Uterus (tissue), 4 donors: Measurements from ENCODE around the gene GABPB2. TPM values are rescaled to one million over a fixed set of nuclear protein-coding genes. Genes with fewer than 3 reads are reported as not detected.

Experiments
- DNase-seq, 2 donors: peaks; one replicate each; pipeline ENCODE4 v3.0.0-alpha.2; 2019 to 2020
- H3K27ac ChIP-seq, 2 donors: fragments of 200-600 bp; sonication (generic); 1 replicate in 1 of 2; 2 replicates in 1 of 2; pipeline ENCODE4 v1.5.1; 2016 to 2018
- H3K27me3 ChIP-seq, 2 donors: fragments of 200-600 bp; sonication (generic); one replicate each; pipeline ENCODE4 v1.5.1; 2018 to 2019; ENCODE audit warnings: control low read depth in 1 of 2
- H3K36me3 ChIP-seq, 2 donors: fragments of 200-600 bp; sonication (generic); one replicate each; pipeline ENCODE4 v1.5.1; 2019; ENCODE audit warnings: control low read depth in 1 of 2
- H3K4me1 ChIP-seq, 2 donors: fragments of 200-600 bp; sonication (generic); one replicate each; pipeline ENCODE4 v1.5.1; 2018 to 2019; ENCODE audit warnings: control low read depth in 1 of 2
- H3K4me3 ChIP-seq, 2 donors: fragments of 200-600 bp; sonication (generic); 1 replicate in 1 of 2; 2 replicates in 1 of 2; pipeline ENCODE4 v1.5.1; 2018 to 2019; ENCODE audit warnings: mild to moderate bottlenecking in 1 of 2
- H3K9me3 ChIP-seq, 2 donors: fragments of 200-600 bp; sonication (generic); one replicate each; pipeline ENCODE4 v1.5.1; 2019; ENCODE audit warnings: control low read depth in 1 of 2
- CTCF ChIP-seq, 4 experiments: fragments of 200-600 bp in 2 of 4; fragments of 450-650 bp in 2 of 4; sonication (generic) in 2 of 4; IDR thresholded peaks; one replicate each; pipeline ENCODE4 v1.5.1; 2016 to 2019; ENCODE audit warnings: antibody characterized with exemption in 4 of 4, mild to moderate bottlenecking in 2 of 4, moderate library complexity in 1 of 4
- POLR2A ChIP-seq, 2 donors: fragments of 450-650 bp; IDR thresholded peaks; one replicate each; pipeline ENCODE4 v1.6.1; 2016; ENCODE audit warnings: antibody characterized with exemption in 2 of 2, mild to moderate bottlenecking in 1 of 2, moderate library complexity in 1 of 2
- intact Hi-C: fragments of 100-400 bp; cut with DNase I; formaldehyde crosslinking; loops from one replicate; pipeline ENCODE4 v1.15.1; 2023; ENCODE audit warnings: low total_unique reads
- total RNA-seq, 4 donors: library from RNA; depleted of rRNA in 3 of 4; stranded (reverse); fragments of >200 nt in 3 of 4; gene quantifications; one replicate each; pipeline versions ENCODE4 v1.1.0 to v1.2.4, GENCODE V29; 2014 to 2023
- donor health status: DM: yes; HTN: yes; CAD: no.

The GABPB2 gene
- total RNA-seq, 4 donors from 2014 or later, result 7.4 to 285 (median 21.2) TPM

GRCh38 chr1:151098126-151098525 lies 27.6 kb downstream of the GABPB2 start:
- H3K27ac ChIP-seq, result no peak overlapping the region
- intact Hi-C loops, result no loop called here
- no peaks in the 10 kb centered on the region for H3K27me3 ChIP-seq
- H3K36me3 ChIP-seq, result no peaks in the 10 kb centered on the region
- no peaks in the 10 kb centered on the region for H3K4me1 ChIP-seq
- no peaks in the 10 kb centered on the region for H3K9me3 ChIP-seq
- DNase-seq, result no peak
- TF ChIP-seq POLR2A (IDR thresholded peaks at IDR 0.05), result no peak
- TF ChIP-seq CTCF (IDR thresholded peaks at IDR 0.05), result no peak
- no peak overlapping the region for H3K4me3 ChIP-seq

- Histone ChIP-seq H3K4me1 (no peaks in the 10 kb centered on the region), H3K27ac (no peak overlapping the region), H3K36me3 (no peaks in the 10 kb centered on the region), H3K27me3 (no peaks in the 10 kb centered on the region), H3K9me3 (no peaks in the 10 kb centered on the region), H3K4me3 (no peak overlapping the region)
- intact Hi-C loops, result loop anchor here (10.0 kb wide), 1 partner anchor 50 kb away; the partner anchor contains the start of gene TNFAIP8L2
- no peak for DNase-seq
- no peak for TF ChIP-seq CTCF (IDR thresholded peaks at IDR 0.05)
- TF ChIP-seq POLR2A (IDR thresholded peaks at IDR 0.05), result no peak
These were observed 34.1 kb downstream of the GABPB2 start for GRCh38 chr1:151104630-151105029.

- intact Hi-C loops, result loop anchor here (10.0 kb wide), 1 partner anchor 48 kb away; the partner anchor contains the start of gene TNFAIP8L2
- Histone ChIP-seq H3K27ac (no peak overlapping the region), H3K9me3 (no peaks in the 10 kb centered on the region), H3K4me1 (no peaks in the 10 kb centered on the region), H3K27me3 (no peaks in the 10 kb centered on the region), H3K4me3 (no peak overlapping the region), H3K36me3 (no peaks in the 10 kb centered on the region)
- TF ChIP-seq POLR2A (IDR thresholded peaks at IDR 0.05) (no peak), CTCF (IDR thresholded peaks at IDR 0.05) (no peak)
- no peak for DNase-seq
These were observed 36.3 kb downstream of the GABPB2 start for GRCh38 chr1:151106894-151107293.

GRCh38 chr1:151108331-151108730 lies 37.8 kb downstream of the GABPB2 start:
- intact Hi-C loops, result loop anchor here (10.0 kb wide), 1 partner anchor 46 kb away; the partner anchor contains the start of gene TNFAIP8L2
- TF ChIP-seq POLR2A (IDR thresholded peaks at IDR 0.05), result no peak
- TF ChIP-seq CTCF (IDR thresholded peaks at IDR 0.05), result no peak
- H3K4me1 ChIP-seq, result no peaks in the 10 kb centered on the region
- H3K27me3 ChIP-seq, result no peaks in the 10 kb centered on the region
- H3K27ac ChIP-seq, result no peak overlapping the region
- no peaks in the 10 kb centered on the region for H3K36me3 ChIP-seq
- no peaks in the 10 kb centered on the region for H3K9me3 ChIP-seq
- no peak overlapping the region for H3K4me3 ChIP-seq
- DNase-seq, result no peak

- TF ChIP-seq POLR2A (IDR thresholded peaks at IDR 0.05), result no peak
- no peak for TF ChIP-seq CTCF (IDR thresholded peaks at IDR 0.05)
- no peaks in the 10 kb centered on the region for H3K27me3 ChIP-seq
- no peak overlapping the region for H3K27ac ChIP-seq
- DNase-seq, result no peak
- no peaks in the 10 kb centered on the region for H3K9me3 ChIP-seq
- H3K4me3 ChIP-seq, result no peak overlapping the region
- H3K4me1 ChIP-seq, result no peaks in the 10 kb centered on the region
- intact Hi-C loops, result no loop called here
- no peaks in the 10 kb centered on the region for H3K36me3 ChIP-seq
These were observed 43.3 kb downstream of the GABPB2 start for GRCh38 chr1:151113877-151114276.
